Kidney epithelial cell (primary cell): ENCODE results near the gene SNAP25. TPM values are rescaled to one million over a fixed set of nuclear protein-coding genes. Genes with fewer than 3 reads are reported as not detected.

Source experiments
- DNase-seq: peaks from one replicate; pipeline ENCODE4 v3.0.0-alpha.2; 2010; ENCODE audit warnings: low read depth
- H3K27me3 ChIP-seq: 2 replicates; pipeline ENCODE4 v1.6.0; 2011; ENCODE audit warnings: low read length; ENCODE audit not compliant: control insufficient read depth, insufficient read depth
- H3K36me3 ChIP-seq: 2 replicates; pipeline ENCODE4 v1.5.1; 2011; ENCODE audit warnings: low read length; ENCODE audit not compliant: control insufficient read depth, insufficient read depth
- H3K4me3 ChIP-seq: 2 replicates; pipeline ENCODE4 v1.5.1; 2011; ENCODE audit warnings: low read depth, mild to moderate bottlenecking, control low read depth, low read length
- total RNA-seq: library from RNA; depleted of rRNA; stranded (reverse); fragments of >200 nt; gene quantifications from 2 replicates; pipeline ENCODE4 v1.2.3, GENCODE V29; 2015
- TF ChIP-seq, protein P1 (sequence below): IDR thresholded peaks from 2 replicates; pipeline ENCODE4 v1.5.1; 2011; ENCODE audit warnings: mild to moderate bottlenecking, moderate library complexity, low read length, control low read depth, inconsistent platforms; ENCODE audit not compliant: insufficient read depth, poor library complexity, severe bottlenecking

SNAP25 gene
- total RNA-seq, 1 donor from 2014 or later, result 1.0 TPM

DNA sequence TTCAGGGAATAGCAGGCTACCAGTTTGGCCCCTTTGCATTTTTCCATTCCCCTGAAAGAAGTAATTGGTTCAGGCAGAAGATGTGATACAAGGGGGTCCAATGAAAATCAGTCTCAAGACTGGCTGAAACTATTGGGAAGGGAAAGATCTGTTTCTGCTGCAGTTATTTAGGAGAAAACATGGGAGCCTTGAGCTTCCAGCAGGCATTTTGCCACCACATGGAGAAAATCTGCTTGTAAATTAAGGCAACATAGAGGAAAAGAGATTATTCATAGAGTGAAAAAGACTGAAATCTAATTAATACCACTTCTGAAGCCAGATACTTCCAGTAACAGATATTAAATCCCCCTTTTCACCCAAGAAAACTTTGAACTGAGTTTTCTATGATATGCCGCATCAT lies 44.2 kb upstream of the SNAP25 start:
- H3K27me3 ChIP-seq, result peaks cover 5% of the 10 kb centered on the region
- H3K36me3 ChIP-seq, result no peaks in the 10 kb centered on the region
- TF ChIP-seq, protein P1, sequence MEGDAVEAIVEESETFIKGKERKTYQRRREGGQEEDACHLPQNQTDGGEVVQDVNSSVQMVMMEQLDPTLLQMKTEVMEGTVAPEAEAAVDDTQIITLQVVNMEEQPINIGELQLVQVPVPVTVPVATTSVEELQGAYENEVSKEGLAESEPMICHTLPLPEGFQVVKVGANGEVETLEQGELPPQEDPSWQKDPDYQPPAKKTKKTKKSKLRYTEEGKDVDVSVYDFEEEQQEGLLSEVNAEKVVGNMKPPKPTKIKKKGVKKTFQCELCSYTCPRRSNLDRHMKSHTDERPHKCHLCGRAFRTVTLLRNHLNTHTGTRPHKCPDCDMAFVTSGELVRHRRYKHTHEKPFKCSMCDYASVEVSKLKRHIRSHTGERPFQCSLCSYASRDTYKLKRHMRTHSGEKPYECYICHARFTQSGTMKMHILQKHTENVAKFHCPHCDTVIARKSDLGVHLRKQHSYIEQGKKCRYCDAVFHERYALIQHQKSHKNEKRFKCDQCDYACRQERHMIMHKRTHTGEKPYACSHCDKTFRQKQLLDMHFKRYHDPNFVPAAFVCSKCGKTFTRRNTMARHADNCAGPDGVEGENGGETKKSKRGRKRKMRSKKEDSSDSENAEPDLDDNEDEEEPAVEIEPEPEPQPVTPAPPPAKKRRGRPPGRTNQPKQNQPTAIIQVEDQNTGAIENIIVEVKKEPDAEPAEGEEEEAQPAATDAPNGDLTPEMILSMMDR, result no peak
- DNase-seq, result no peak
- no peak overlapping the region for H3K4me3 ChIP-seq

DNA sequence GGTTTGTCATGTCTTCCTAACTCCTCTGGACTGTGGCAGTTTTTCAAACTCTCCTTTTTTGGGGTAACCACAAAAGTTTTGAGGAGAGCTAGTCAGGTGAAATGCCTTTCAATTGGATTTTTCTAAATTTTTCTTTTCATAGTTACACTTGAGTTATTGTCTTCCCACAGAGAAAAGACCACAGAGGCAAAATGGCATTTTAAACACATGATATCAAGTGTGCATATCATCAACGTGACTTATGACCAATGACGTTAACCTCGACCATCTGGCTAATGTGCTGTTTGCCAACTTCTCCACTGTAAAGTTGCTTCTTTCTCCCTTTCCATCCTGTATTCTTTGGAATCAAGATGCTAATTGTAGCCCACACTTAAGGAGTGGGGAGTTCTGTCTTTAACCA lies 41.3 kb upstream of the SNAP25 start:
- Histone ChIP-seq H3K36me3 (no peaks in the 10 kb centered on the region), H3K4me3 (no peak overlapping the region), H3K27me3 (peaks cover 5% of the 10 kb centered on the region)
- no peak for DNase-seq
- TF ChIP-seq, protein P1, result no peak

DNA sequence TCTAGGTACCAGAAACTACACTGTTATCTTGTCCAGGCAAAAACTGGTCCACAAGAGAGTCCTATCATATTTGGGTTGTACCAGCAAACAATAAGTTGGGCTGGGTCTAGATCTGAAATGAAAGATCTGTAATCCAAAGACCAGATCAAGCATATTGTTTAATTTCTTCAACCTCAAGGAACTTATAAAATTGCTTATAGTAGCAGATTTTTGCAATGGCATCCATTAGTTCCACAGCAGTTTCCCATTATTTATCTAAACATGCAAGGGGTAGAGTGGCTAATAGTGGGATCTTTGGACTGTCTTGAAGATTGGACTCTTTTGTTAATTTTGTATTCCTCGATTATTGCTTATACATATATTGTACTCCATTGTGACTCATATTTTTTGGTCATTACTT lies 40.5 kb upstream of the SNAP25 start:
- H3K4me3 ChIP-seq, result no peak overlapping the region
- no peak for DNase-seq
- TF ChIP-seq, protein P1, result no peak
- H3K36me3 ChIP-seq, result no peaks in the 10 kb centered on the region
- peaks cover 2% of the 10 kb centered on the region for H3K27me3 ChIP-seq

- no peak for DNase-seq
- no peaks in the 10 kb centered on the region for H3K36me3 ChIP-seq
- H3K4me3 ChIP-seq, result no peak overlapping the region
- H3K27me3 ChIP-seq, result no peaks in the 10 kb centered on the region
- TF ChIP-seq, protein P1, result no peak
Measured at GRCh38 chr20:10178727-10179313, 39.8 kb upstream of the SNAP25 start.

GRCh38 chr20:10179574-10180298 lies 38.9 kb upstream of the SNAP25 start:
- DNase-seq, result no peak
- TF ChIP-seq, protein P1, result peak; percentile 54
- no peak overlapping the region for H3K4me3 ChIP-seq

More at GRCh38 chr20:10179574-10180298, 38.9 kb upstream of the SNAP25 start:
- no peaks in the 10 kb centered on the region for H3K27me3 ChIP-seq
- no peaks in the 10 kb centered on the region for H3K36me3 ChIP-seq
